ENCODE data around the gene TMEM88.

DNA sequence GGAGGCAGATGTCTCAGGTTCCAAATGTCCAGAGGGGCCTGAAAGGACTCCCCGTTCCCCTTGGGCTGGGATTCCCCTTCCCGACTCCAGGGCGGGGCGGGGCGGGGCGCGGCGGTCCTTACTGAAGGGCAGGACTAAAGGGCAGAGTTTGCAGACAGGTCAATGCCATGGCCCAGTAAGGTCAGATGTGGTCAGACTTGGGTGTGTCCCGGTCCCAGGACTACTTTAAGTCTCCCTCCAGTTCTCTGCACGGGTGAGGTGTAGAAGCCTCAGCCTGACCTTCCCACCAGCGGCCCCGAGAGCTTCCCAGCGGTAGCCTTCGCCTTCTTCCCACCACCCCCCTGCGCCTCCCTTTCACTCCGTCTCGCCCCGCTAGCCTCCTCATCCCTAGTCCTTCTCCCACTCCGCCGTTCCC is 20.3 kb upstream of the TMEM88 start:
- TF ChIP-seq, protein P1, sequence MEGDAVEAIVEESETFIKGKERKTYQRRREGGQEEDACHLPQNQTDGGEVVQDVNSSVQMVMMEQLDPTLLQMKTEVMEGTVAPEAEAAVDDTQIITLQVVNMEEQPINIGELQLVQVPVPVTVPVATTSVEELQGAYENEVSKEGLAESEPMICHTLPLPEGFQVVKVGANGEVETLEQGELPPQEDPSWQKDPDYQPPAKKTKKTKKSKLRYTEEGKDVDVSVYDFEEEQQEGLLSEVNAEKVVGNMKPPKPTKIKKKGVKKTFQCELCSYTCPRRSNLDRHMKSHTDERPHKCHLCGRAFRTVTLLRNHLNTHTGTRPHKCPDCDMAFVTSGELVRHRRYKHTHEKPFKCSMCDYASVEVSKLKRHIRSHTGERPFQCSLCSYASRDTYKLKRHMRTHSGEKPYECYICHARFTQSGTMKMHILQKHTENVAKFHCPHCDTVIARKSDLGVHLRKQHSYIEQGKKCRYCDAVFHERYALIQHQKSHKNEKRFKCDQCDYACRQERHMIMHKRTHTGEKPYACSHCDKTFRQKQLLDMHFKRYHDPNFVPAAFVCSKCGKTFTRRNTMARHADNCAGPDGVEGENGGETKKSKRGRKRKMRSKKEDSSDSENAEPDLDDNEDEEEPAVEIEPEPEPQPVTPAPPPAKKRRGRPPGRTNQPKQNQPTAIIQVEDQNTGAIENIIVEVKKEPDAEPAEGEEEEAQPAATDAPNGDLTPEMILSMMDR (IDR thresholded peaks at IDR 0.05; ENCODE audit: low read length) = no peak
- TF ChIP-seq EZH2 (optimal IDR thresholded peaks at IDR 0.05; ENCODE audit: low read depth, low read length) (no peak), EZH2phosphoT487 (IDR thresholded peaks at IDR 0.05; ENCODE audit: low read length) (no peak)
